Measurements from ENCODE around the gene ELP5.

GRCh38 chr17:7217113-7217987, 34.7 kb upstream of the ELP5 start:
- TF ChIP-seq CTCF (IDR thresholded peaks at IDR 0.05; ENCODE audit: poor library complexity) (no peak), EZH2 (IDR thresholded peaks at IDR 0.05; ENCODE audit: borderline replicate concordance) (no peak)
